ENCODE data around the gene CXorf58.

GRCh38 chrX:23959781-23960180 lies 52.0 kb downstream of the CXorf58 start:
- TF ChIP-seq, protein P1, sequence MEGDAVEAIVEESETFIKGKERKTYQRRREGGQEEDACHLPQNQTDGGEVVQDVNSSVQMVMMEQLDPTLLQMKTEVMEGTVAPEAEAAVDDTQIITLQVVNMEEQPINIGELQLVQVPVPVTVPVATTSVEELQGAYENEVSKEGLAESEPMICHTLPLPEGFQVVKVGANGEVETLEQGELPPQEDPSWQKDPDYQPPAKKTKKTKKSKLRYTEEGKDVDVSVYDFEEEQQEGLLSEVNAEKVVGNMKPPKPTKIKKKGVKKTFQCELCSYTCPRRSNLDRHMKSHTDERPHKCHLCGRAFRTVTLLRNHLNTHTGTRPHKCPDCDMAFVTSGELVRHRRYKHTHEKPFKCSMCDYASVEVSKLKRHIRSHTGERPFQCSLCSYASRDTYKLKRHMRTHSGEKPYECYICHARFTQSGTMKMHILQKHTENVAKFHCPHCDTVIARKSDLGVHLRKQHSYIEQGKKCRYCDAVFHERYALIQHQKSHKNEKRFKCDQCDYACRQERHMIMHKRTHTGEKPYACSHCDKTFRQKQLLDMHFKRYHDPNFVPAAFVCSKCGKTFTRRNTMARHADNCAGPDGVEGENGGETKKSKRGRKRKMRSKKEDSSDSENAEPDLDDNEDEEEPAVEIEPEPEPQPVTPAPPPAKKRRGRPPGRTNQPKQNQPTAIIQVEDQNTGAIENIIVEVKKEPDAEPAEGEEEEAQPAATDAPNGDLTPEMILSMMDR (IDR thresholded peaks at IDR 0.05) = no peak
- no peak for TF ChIP-seq POLR2AphosphoS5 (IDR thresholded peaks at IDR 0.05; ENCODE audit: insufficient read depth in 1 of 2, low read depth in 1 of 2)

All from vagina (tissue), 2 donors.